ENCODE measurements around the gene DYRK2. TPM values are rescaled to one million over a fixed set of nuclear protein-coding genes. Genes with fewer than 3 reads are reported as not detected.

The DYRK2 gene
- total RNA-seq, 2 experiments from 2014 or later, result 22.8 to 24.2 TPM

GRCh38 chr12:67712011-67712410 is 63.5 kb downstream of the DYRK2 start:
- CTCF ChIA-PET, result interaction anchor here (0.7 kb wide), 1 partner anchor 12 kb away, joined by 3 read pairs; no protein-coding TSS in a partner anchor
- intact Hi-C loops (cut with micrococcal nuclease), result no loop called here
- POLR2A ChIA-PET, result no interaction called here

DNA sequence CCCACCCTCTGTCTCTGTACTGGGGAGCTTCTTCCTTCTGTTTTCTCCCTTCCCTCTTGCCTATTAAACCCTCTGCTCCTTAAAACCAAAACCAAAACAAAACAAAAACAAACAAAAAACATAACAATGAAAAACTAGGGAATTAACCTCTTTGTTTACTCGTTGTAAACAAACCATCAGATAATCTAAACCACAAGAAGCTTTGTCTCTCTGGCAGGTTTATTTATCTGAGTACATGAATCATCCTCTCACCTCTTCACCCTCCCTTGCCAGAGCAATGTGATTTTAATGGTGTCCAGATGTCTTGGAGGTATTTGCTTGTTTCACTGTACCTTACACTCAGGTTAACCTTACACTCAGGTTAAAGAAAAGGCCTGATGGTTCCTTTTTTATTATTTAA is 66.1 kb downstream of the DYRK2 start:
- intact Hi-C loops (cut with micrococcal nuclease), result no loop called here
- ChIA-PET CTCF (no interaction called here), POLR2A (no interaction called here)
- H3K27ac Mint-ChIP-seq, result no peak overlapping the region
- H3K36me3 Mint-ChIP-seq, result no peaks in the 10 kb centered on the region
- H3K4me1 Mint-ChIP-seq (ENCODE audit: low read depth), result no peaks in the 10 kb centered on the region
- no peaks in the 10 kb centered on the region for H3K9me3 Mint-ChIP-seq
- DNase-seq, result no peak
- H3K4me3 Mint-ChIP-seq, result no peak overlapping the region
- H3K27me3 Mint-ChIP-seq, result no peaks in the 10 kb centered on the region

More at GRCh38 chr12:67712011-67712410, 63.5 kb downstream of the DYRK2 start:
- DNase-seq, result no peak
- no peak overlapping the region for H3K4me3 Mint-ChIP-seq
- H3K27me3 Mint-ChIP-seq, result no peaks in the 10 kb centered on the region
- no peaks in the 10 kb centered on the region for H3K4me1 Mint-ChIP-seq (ENCODE audit: low read depth)
- H3K27ac Mint-ChIP-seq, result no peak overlapping the region
- no peaks in the 10 kb centered on the region for H3K36me3 Mint-ChIP-seq
- no peaks in the 10 kb centered on the region for H3K9me3 Mint-ChIP-seq

All from activated CD4-positive, alpha-beta memory T cell treated with anti-CD3 and anti-CD28 coated beads for 36 hours (primary cell).